ENCODE data around the gene DDA1. TPM values are rescaled to one million over a fixed set of nuclear protein-coding genes. Genes with fewer than 3 reads are reported as not detected.

Gene DDA1
- total and polyA plus RNA-seq, 7 experiments from 2014 or later: 19.7 to 41.9 (median 37.2) TPM

DNA sequence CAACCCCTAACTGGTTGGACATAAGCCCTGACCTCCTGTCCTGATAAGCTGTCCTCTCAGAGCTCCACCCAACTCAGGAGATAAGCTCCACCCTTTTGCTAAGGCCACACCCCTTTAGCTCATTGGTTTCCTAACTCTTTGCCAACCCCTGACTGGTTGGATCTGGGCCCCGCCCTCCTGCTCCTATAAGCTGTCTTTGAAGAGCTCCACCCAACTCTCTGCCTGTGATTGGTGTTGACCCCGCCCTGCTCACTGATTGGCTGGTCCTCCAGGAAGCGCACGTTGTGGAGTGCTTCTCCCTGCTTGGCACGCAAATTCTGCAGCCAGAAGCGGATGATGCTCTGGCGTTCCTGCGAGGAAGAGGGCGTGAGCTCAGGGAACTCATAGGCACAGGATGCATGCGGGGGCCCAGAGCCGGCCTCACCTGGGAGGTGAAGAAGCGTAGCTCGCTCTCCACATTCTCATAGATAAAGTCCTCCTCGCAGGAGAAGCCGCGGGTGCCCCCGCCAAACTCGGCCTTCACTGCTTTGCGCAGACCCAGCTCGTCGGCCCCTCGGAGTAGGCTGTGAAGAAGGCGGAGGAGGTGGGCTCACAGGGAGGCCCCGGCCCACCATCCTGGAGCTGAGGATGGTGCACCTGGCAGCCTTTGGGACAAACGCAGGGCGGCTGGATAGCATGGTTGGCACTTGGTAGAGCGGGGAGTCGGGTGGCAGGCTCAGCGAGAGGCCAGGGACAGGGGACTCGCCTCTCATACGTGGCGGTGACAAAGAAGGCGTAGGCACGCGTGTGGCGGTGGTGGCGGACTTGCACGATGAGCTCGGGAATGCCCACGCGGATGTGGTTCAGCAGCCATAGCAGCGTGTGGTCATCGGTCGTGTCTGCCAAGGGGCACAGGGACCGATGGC lies 23.6 kb downstream of the DDA1 start:
- CTCF ChIA-PET: interaction anchor here (1.3 to 1.9 kb wide), 2 partner anchors 9 to 40 kb away, joined by 5 to 6 read pairs; no protein-coding TSS in a partner anchor
- Mint-ChIP-seq H3K4me3 (peak overlapping the region in 9 of 10 donors; percentile 19 to 76 (median 47)), H3K27me3 (peaks cover 0 to 12% (median 0%) of the 10 kb centered on the region in 5 donors), H3K36me3 (peaks cover 0 to 20% (median 0%) of the 10 kb centered on the region in 5 donors), H3K9me3 (peaks cover 0 to 3% (median 0%) of the 10 kb centered on the region in 11 donors), H3K27ac (peak overlapping the region in 5 of 9 donors; percentile 48 to 75 (median 52)), H3K4me1 (peaks cover 25 to 62% (median 33%) of the 10 kb centered on the region in 7 donors)
- POLR2A ChIA-PET: interaction anchor here (0.5 to 6.3 kb wide), 7 partner anchors 8 to 49 kb away, joined by 3 to 56 read pairs (median 3); partner anchors contain the start of genes DDA1 and MRPL34
- Histone ChIP-seq H3K4me3 (ENCODE audit: low read length) (no peak overlapping the region), H3K27me3 (ENCODE audit: control insufficient read depth in 2 of 2, insufficient read depth in 2 of 2, low read length in 2 of 2) (no peaks in the 10 kb centered on the region), H3K36me3 (ENCODE audit: control insufficient read depth in 2 of 3, insufficient read depth in 3 of 3, low read length in 3 of 3) (peaks cover 0 to 4% (median 0%) of the 10 kb centered on the region in 3 experiments), H3K27ac (ENCODE audit: low read depth, low read length) (no peak overlapping the region), H3K4me1 (ENCODE audit: control insufficient read depth in 2 of 2, insufficient read depth in 2 of 2, low read length in 2 of 2) (peaks cover 18 to 21% of the 10 kb centered on the region in 2 donors), H3K9me3 (ENCODE audit: control insufficient read depth in 2 of 3, low read length in 3 of 3) (no peaks in the 10 kb centered on the region)
- DNase-seq (peak in 3 of 9 donors; percentile 32 to 52 (median 38)), ATAC-seq (no peak)
- intact Hi-C loops (cut with micrococcal nuclease): no loop called here

DNA sequence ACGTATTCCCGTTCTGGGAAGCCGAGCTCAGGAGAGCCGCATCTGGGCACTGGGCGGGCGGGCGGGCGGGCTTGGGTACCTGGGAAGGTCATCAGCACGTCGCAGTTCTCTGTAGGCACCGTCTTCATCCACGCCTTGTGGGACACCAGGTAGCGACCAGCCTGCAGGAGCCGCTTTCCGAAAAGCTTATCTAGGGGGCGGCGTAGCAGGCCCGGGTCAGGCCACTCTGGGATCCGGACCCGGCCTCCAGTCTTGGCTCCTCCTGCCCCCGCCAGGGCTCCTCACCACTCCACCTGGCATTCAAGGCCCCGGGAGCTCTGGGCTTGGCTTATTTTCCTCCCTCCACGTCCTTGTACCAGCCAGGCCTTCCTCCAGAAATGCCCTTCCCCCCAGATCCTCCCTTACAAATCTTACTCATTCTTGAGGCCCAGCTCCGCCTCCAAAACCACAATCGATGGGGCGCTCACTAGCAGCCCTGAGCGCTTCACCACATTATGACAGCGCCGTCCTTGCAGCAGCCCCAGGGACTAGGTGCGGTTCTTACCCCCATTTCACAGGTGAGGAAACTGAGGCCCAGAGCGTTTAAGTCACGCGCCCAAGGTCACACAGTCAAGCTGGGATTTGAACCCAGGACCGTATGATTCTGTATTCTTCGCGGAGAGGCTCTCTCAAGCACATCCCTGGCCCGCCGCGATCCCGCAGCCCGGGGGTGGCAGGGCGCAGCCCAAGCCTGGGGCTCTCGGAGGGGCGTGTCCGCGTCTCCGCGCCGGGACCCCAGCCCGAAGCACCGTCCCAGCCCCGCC lies 24.4 kb downstream of the DDA1 start:
- H3K4me3 Mint-ChIP-seq: peak overlapping the region; percentile 86 to 97 (median 90)
- peak overlapping the region; percentile 68 for H3K4me3 ChIP-seq (ENCODE audit: low read length)
- H3K9me3 ChIP-seq (ENCODE audit: control insufficient read depth in 2 of 3, low read length in 3 of 3): no peaks in the 10 kb centered on the region
- DNase-seq (peak in 8 of 9 donors; percentile 39 to 76 (median 59)), ATAC-seq (peak; percentile 25)
- peaks cover 0 to 20% (median 0%) of the 10 kb centered on the region in 5 donors for H3K36me3 Mint-ChIP-seq
- peaks cover 23 to 27% of the 10 kb centered on the region in 2 donors for H3K4me1 ChIP-seq (ENCODE audit: control insufficient read depth in 2 of 2, insufficient read depth in 2 of 2, low read length in 2 of 2)
- POLR2A ChIA-PET: interaction anchor here (0.6 to 6.3 kb wide), 8 partner anchors 9 to 50 kb away, joined by 3 to 56 read pairs (median 4); partner anchors contain the start of genes ABHD8, DDA1 and MRPL34
- H3K9me3 Mint-ChIP-seq: peaks cover 0 to 3% (median 0%) of the 10 kb centered on the region in 11 donors
- no peaks in the 10 kb centered on the region for H3K36me3 ChIP-seq (ENCODE audit: control insufficient read depth in 2 of 3, insufficient read depth in 3 of 3, low read length in 3 of 3)
- H3K27ac ChIP-seq (ENCODE audit: low read depth, low read length): peak overlapping the region; percentile 74
- H3K4me1 Mint-ChIP-seq: peaks cover 25 to 68% (median 32%) of the 10 kb centered on the region in 7 donors
- peaks cover 0 to 12% (median 0%) of the 10 kb centered on the region in 5 donors for H3K27me3 Mint-ChIP-seq
- CTCF ChIA-PET: interaction anchor here (0.6 to 1.9 kb wide), 3 partner anchors 41 to 657 kb away, joined by 3 to 6 read pairs (median 4); no protein-coding TSS in a partner anchor
- no peaks in the 10 kb centered on the region for H3K27me3 ChIP-seq (ENCODE audit: control insufficient read depth in 2 of 2, insufficient read depth in 2 of 2, low read length in 2 of 2)
- peak overlapping the region in 8 of 9 donors; percentile 71 to 91 (median 83) for H3K27ac Mint-ChIP-seq
- intact Hi-C loops (cut with micrococcal nuclease): loop anchor here in 1 of 2 donors (1.0 to 2.0 kb wide), 4 partner anchors 12 to 221 kb away; partner anchors contain the start of genes COLGALT1 and MVB12A

GRCh38 chr19:17334414-17335409 lies 25.3 kb downstream of the DDA1 start, which contains the start of gene ANO8:
ANO8 (minus strand) TSS chr19:17334855; CDS start chr19:17334670, 185 bp downstream.
- Mint-ChIP-seq H3K9me3 (peaks cover 0 to 3% (median 0%) of the 10 kb centered on the region in 11 donors), H3K4me3 (peak within 1 kb of the TSS; percentile 87 to 97 (median 92)), H3K27ac (peak within 1 kb of the TSS; percentile 79 to 94 (median 91)), H3K27me3 (peaks cover 0 to 10% (median 0%) of the 10 kb centered on the region in 5 donors), H3K36me3 (peaks cover 0 to 20% (median 0%) of the 10 kb centered on the region in 5 donors), H3K4me1 (peaks cover 23 to 65% (median 32%) of the 10 kb centered on the region in 7 donors)
- H3K9me3 ChIP-seq (ENCODE audit: control insufficient read depth in 2 of 3, low read length in 3 of 3): no peaks in the 10 kb centered on the region
- DNase-seq: peak; percentile 87 to 96 (median 94)
- H3K27ac ChIP-seq (ENCODE audit: low read depth, low read length): peak within 1 kb of the TSS; percentile 74
- peaks cover 16 to 22% of the 10 kb centered on the region in 2 donors for H3K4me1 ChIP-seq (ENCODE audit: control insufficient read depth in 2 of 2, insufficient read depth in 2 of 2, low read length in 2 of 2)
- POLR2A ChIA-PET: interaction anchor here (0.5 to 6.3 kb wide), 8 partner anchors 22 to 752 kb away, joined by 3 to 56 read pairs (median 4); partner anchors contain the start of genes ABHD8, DDA1, IL12RB1 and MRPL34
- H3K4me3 ChIP-seq (ENCODE audit: low read length): peak within 1 kb of the TSS; percentile 68
- intact Hi-C loops (cut with micrococcal nuclease): loop anchor here (1.0 to 5.0 kb wide), 5 partner anchors 12 to 220 kb away; partner anchors contain the start of genes BST2 (in 1 of the 2), COLGALT1 (in 1 of the 2) and MVB12A (in 1 of the 2)
- ATAC-seq: peak; percentile 74
- no peaks in the 10 kb centered on the region for H3K36me3 ChIP-seq (ENCODE audit: control insufficient read depth in 2 of 3, insufficient read depth in 3 of 3, low read length in 3 of 3)
- CTCF ChIA-PET: interaction anchor here (0.6 to 1.9 kb wide), 9 partner anchors 25 to 656 kb away, joined by 3 to 6 read pairs (median 5); partner anchors contain the start of genes DDA1, MRPL34 and MVB12A
- no peaks in the 10 kb centered on the region for H3K27me3 ChIP-seq (ENCODE audit: control insufficient read depth in 2 of 2, insufficient read depth in 2 of 2, low read length in 2 of 2)

DNA sequence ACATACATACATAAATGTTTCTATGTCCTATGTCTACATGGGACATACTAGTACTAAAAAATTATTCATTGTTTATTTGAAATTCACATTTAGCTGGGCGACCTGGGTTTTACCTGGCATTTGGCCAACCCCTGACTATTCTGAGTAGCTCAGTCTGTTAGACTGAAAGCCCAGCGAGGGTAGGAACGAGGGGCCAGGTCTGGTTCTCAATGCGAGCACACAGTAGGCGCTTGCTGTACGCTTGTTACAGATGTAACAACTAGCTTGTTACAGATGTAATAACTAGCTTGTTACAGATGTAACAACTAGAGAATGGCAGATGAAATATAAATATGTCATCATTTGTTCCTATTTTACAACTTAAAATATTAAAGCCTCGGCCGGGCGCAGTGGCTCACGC lies 26.2 kb downstream of the DDA1 start:
- ChIA-PET POLR2A (interaction anchor here (0.5 to 6.3 kb wide), 8 partner anchors 28 to 871 kb away, joined by 3 to 56 read pairs (median 4); partner anchors contain the start of genes ABHD8, DDA1, IL12RB1 and MRPL34), CTCF (interaction anchor here (0.9 to 1.8 kb wide), 6 partner anchors 26 to 84 kb away, joined by 3 to 6 read pairs (median 5); partner anchors contain the start of genes DDA1, MRPL34 and MVB12A)
- no peak for ATAC-seq
- no peak for DNase-seq
- peak overlapping the region in 2 of 9 donors; percentile 86 to 94 for H3K27ac Mint-ChIP-seq
- H3K4me1 Mint-ChIP-seq: peaks cover 21 to 59% (median 27%) of the 10 kb centered on the region in 7 donors
- H3K27ac ChIP-seq (ENCODE audit: low read depth, low read length): no peak overlapping the region
- intact Hi-C loops (cut with micrococcal nuclease): loop anchor here (2.0 to 5.0 kb wide), 2 partner anchors 72 to 219 kb away; partner anchors contain the start of genes BST2 (in 1 of the 2) and COLGALT1 (in 1 of the 2)
- peaks cover 0 to 3% (median 0%) of the 10 kb centered on the region in 11 donors for H3K9me3 Mint-ChIP-seq
- H3K27me3 ChIP-seq (ENCODE audit: control insufficient read depth in 2 of 2, insufficient read depth in 2 of 2, low read length in 2 of 2): no peaks in the 10 kb centered on the region
- H3K36me3 ChIP-seq (ENCODE audit: control insufficient read depth in 2 of 3, insufficient read depth in 3 of 3, low read length in 3 of 3): no peaks in the 10 kb centered on the region
- H3K27me3 Mint-ChIP-seq: peaks cover 0 to 3% (median 0%) of the 10 kb centered on the region in 5 donors
- H3K36me3 Mint-ChIP-seq: peaks cover 0 to 14% (median 0%) of the 10 kb centered on the region in 5 donors
- H3K9me3 ChIP-seq (ENCODE audit: control insufficient read depth in 2 of 3, low read length in 3 of 3): no peaks in the 10 kb centered on the region
- H3K4me3 Mint-ChIP-seq: peak overlapping the region in 9 of 10 donors; percentile 50 to 97 (median 90)
- H3K4me1 ChIP-seq (ENCODE audit: control insufficient read depth in 2 of 2, insufficient read depth in 2 of 2, low read length in 2 of 2): peaks cover 16 to 22% of the 10 kb centered on the region in 2 donors
- no peak overlapping the region for H3K4me3 ChIP-seq (ENCODE audit: low read length)

Measured in naive thymus-derived CD4-positive, alpha-beta T cell (primary cell).